Vagina (tissue), 2 donors: ENCODE results near the gene IRF1.

Experiments used
- POLR2A ChIP-seq, 2 donors: fragments of 450-650 bp; IDR thresholded peaks; one replicate each; pipeline ENCODE4 v1.6.1; 2017; ENCODE audit warnings: antibody characterized with exemption in 2 of 2, mild to moderate bottlenecking in 2 of 2, moderate library complexity in 2 of 2
- POLR2AphosphoS5 ChIP-seq, 2 donors: sonication (generic); formaldehyde crosslinking; IDR thresholded peaks; one replicate each; pipeline ENCODE4 v1.9.0; 2017; ENCODE audit warnings: antibody characterized with exemption in 2 of 2, mild to moderate bottlenecking in 2 of 2, low read depth in 1 of 2; ENCODE audit not compliant: insufficient read depth in 1 of 2
- TF ChIP-seq, protein P1 (sequence below), 3 experiments: fragments of 450-650 bp in 2 of 3; fragments of 200-600 bp in 1 of 3; sonication (generic) in 1 of 3; IDR thresholded peaks; one replicate each; pipeline ENCODE4 v1.5.1; 2017 to 2019; ENCODE audit warnings: antibody characterized with exemption in 3 of 3, mild to moderate bottlenecking in 2 of 3, moderate library complexity in 2 of 3

- TF ChIP-seq POLR2AphosphoS5 (IDR thresholded peaks at IDR 0.05; ENCODE audit: insufficient read depth in 1 of 2, low read depth in 1 of 2) (no peak), POLR2A (IDR thresholded peaks at IDR 0.05) (no peak)
- TF ChIP-seq, protein P1, sequence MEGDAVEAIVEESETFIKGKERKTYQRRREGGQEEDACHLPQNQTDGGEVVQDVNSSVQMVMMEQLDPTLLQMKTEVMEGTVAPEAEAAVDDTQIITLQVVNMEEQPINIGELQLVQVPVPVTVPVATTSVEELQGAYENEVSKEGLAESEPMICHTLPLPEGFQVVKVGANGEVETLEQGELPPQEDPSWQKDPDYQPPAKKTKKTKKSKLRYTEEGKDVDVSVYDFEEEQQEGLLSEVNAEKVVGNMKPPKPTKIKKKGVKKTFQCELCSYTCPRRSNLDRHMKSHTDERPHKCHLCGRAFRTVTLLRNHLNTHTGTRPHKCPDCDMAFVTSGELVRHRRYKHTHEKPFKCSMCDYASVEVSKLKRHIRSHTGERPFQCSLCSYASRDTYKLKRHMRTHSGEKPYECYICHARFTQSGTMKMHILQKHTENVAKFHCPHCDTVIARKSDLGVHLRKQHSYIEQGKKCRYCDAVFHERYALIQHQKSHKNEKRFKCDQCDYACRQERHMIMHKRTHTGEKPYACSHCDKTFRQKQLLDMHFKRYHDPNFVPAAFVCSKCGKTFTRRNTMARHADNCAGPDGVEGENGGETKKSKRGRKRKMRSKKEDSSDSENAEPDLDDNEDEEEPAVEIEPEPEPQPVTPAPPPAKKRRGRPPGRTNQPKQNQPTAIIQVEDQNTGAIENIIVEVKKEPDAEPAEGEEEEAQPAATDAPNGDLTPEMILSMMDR (IDR thresholded peaks at IDR 0.05): no peak
These were observed 31.9 kb downstream of the IRF1 start for GRCh38 chr5:132458651-132459030.
